Globus pallidus (tissue), 1 donor: ENCODE results near the gene LPCAT1.
"Not testable (repeated sequence)": the region's sequence is repeated elsewhere in the genome, so short reads cannot be mapped to it uniquely, and the experiment has no call there.

ENCODE experiments used
- DNase-seq: peaks from one replicate; pipeline ENCODE4 v3.0.0-alpha.2; 2015; ENCODE audit warnings: low spot score

LPCAT1 gene, protein sequence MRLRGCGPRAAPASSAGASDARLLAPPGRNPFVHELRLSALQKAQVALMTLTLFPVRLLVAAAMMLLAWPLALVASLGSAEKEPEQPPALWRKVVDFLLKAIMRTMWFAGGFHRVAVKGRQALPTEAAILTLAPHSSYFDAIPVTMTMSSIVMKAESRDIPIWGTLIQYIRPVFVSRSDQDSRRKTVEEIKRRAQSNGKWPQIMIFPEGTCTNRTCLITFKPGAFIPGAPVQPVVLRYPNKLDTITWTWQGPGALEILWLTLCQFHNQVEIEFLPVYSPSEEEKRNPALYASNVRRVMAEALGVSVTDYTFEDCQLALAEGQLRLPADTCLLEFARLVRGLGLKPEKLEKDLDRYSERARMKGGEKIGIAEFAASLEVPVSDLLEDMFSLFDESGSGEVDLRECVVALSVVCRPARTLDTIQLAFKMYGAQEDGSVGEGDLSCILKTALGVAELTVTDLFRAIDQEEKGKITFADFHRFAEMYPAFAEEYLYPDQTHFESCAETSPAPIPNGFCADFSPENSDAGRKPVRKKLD

DNA sequence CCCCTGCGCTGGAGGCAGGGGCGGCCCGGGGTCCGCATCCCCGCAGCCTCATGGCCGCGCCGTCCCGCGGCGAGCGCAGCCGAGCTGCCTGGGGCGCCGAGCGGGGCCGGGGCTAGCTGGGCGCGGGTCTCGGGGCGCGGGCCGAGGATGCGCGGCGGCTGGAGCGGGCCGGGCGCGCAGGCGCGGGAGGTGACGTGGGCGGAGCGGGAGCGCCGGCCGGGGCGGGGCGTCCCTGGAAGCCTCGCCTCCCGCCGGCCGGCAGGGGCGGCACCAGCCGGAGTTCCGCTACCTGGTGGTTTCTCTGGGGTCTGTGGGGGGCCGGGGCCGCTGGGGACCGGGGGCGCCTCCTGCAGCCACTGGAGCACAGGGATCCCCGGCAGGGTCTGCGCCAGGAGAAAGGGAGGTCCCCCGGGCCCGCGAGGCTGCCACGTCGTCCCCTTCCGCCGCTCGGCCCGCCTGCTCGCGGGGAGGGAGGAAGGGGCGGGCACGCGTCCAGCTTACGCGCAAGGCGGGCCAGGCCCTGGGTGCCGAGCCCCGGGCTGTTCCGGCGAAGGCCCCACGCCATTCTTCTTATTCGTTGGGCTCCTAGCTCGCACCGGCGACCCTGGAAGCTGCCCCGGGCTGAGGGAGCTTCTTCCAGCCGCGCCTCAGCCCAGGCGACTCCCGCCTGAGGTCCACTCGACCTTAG is at the start of gene LPCAT1:
Gene LPCAT1 (minus strand): TSS at position 168 of the 688 bp plus-strand sequence. CDS start 116 bp downstream, at position 52.
- peak; percentile 66 for DNase-seq

DNA sequence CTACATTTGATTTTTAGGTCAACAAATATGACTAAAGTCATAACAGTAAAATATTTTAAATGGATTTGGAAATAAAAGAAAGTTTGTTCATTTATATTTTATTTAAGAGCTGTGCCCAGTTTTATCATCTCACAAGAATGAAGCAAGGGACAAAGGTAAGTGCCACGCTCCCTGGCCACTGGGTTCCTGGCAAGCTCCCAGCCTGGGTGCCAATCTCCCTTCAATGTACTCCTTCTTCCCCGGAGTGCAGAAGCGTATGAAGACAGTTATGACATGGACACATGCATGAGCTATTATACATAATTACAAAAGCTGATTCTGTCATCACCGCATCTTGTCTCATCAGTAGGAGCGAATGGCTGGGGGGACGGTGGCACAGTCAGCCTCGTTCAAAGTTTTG is 48.1 kb upstream of the LPCAT1 start:
- not testable (repeated sequence) for DNase-seq

DNA sequence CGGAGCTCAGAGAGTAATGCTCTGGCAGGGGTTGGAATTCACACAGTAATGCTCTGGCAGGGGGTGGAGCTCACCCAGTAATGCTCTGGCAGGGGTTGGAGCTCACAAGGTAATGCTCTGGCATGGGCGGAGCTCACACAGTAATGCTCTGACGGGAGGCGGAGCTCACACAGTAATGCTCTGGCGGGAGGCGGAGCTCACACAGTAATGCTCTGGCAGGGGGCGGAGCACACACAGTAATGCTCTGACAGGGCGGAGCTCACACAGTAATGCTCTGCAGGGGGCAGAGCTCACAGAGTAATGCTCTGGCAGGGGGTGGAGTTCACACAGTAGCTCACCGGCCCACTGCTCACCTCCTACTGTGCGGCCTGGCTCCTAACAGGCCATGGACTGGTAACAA is 47.2 kb upstream of the LPCAT1 start:
- no peak for DNase-seq

DNA sequence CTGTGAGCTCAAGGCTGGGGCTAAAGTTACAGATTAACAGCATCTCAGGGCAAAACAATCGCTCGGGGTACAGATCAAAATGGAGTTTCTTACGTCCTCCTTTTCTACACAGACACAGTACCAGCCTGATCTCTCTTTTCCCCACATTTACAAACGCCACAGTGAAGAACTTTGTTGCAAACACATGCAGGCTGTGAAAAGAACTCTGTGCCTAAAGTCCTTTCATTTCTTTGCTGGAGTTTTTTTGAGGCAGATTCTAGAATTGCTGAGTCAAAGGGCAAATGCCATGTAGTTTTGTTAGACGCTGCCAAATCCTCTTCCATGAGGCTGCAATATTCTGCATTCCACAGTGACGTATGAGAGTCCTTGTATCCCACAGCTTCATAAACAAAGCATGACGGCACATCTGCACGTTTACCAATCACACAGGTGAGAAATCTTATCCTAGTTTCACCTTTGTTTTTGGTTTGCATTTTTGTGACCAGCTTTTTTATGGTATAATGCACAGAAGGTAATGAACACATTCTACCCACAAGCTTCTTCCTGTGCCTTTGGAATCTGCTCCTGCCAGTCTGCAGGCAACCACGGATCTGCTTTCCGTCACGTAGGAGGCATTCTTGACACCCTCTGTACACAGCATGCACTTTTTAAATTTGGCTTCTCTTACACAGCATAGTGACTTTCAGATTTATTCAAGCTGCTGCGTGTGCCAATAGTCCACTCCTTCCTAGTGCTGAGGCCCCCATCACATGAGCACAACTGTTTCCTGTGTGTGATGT is 44.6 kb upstream of the LPCAT1 start:
- DNase-seq = no peak

DNA sequence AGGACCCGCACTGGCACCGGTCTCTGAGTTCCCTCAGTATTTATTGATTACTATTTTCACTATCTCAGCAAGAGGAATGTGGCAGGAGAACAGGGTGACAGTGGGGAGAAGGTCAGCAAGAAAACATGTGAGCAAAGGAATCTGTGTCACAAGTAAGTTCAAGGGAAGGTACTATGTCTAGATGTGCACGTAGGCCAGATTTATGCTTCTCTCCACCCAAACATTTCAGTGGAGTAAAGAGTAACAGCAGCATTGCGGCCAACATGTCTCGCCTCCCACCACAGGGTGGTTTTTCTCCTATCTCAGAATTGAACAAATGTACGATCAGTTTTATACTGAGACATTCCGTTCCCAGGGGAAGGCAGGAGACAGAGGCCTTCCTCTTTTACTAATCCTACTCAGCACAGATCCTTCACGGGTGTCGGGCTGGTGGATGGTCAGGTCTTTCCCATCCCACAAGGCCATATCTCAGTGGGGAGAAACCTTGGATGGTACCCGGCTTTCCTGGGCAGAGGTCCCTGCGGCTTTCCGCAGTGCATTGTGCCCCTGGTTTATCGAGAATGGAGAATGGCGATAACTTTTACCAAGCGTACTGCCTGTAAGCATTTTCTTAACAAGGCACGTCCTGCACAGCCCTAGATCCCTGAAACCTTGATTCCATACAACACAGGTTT is 43.9 kb upstream of the LPCAT1 start:
- DNase-seq = not testable (repeated sequence)

DNA sequence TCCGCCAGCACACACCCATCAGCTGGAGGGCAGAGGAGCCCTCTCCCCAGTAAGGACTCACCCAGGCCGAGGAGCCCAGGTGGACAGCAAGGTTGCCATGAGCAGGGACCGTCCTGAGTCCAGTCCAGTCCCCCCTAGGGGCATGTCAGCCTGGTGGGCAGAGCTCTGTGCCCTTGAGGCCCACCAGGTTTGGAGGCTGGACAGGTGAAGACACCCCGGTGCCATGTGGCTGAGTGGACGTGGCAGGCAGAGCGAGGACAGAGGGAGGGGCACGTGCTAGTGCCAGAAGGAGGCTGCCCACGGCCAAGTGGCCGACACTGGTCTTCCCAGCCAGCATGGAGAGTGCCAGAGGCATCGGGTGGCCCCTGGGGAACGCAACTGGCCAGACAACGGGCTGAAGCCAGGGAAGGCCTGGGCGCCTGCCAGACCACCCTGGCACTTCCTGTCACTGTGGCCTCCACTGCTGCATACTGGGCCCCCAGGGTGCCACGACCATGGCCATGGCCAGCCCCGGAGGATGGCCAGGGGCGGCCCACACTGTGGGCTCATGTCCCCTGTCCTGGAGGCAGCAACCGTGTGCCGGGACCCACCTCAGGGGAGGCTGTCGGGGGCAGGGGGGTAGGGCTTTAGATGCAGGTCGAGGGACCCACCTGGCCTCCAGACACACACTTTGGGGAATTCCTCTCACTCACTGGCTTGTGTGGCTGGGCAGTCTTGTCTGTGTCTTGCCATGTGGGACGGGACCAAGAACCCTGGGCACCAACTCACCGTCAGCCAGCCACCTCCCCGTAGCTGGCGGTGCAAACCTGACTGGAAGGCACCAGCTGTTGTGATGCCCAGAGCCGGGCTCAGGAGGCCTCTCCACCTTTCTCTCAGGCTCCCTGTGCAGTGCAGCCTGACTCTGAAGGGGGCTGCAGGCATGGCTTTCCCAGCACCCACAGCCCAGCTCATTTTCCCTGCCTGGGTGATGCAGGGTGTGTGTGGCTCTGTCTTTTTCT is 42.3 kb upstream of the LPCAT1 start:
- no peak for DNase-seq

DNA sequence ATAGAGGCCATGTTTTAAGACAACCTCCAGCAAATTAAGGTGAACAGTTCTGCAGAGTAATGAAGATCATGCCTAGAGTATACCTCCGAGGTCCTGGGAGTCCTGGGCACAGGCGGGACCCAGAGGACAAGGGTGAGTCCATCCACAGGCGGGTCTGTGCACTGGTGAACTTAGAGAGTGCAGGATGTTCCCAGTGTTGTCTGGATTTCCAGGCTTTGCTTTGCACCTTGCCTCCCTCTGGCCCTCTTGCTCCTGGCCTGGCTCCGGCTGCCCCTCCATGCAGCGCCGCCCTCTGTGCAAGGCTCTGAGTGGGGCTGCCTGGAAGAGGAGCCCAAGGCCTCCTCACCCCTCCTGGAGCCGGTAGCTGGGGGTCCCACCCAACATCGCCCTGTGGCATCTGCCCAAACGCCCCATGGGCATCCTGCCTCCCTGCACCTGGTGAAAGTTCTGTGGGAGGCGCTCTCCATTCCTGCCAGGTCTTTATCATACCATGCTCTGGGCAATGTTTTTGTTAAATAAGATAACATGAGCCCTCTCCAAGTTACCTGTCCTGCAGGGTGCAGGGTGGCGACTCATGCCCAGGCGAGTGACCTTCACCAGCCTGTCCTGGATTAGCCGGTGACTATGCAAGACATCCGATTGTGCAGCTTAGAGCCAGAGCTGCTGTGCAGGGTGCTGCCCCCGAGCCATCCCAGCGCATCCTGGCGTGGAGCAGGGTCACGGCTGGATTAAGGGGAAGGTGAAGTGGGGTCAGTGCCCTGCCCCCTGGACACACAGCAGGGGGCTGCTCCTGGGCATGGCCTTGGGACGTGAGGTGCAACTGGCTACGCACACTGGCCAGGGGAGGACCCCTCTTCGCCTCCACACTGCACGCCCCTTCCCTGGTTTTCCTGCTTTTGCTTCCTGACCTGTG is 41.3 kb upstream of the LPCAT1 start:
- no peak for DNase-seq

DNA sequence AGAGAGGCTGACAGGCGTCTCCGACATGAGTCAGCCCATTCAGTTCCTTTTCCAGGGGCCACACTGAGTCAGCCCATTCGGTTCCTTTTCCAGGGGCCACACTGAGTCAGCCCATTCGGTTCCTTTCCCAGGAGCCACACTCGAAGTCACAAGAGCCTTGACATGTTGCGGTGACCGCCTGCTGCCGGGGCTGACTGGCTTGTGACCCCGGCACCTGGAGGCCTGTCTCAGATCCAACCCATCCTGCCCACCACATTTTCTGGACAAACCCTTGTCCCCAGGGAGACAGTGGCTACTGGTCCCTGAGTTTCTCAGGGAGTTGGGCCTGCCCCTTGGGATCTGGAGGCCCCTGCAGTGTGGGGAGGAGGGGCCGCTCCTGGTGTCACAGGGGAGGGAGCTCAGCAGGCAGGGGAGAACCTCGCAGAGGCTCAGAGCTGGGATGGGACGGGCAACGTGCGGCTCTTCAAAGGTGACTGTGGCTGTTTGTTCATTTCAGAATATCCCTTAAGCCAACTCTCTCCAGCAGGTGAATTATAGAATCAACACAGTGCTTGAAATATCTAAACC is 40.5 kb upstream of the LPCAT1 start:
- no peak for DNase-seq

DNA sequence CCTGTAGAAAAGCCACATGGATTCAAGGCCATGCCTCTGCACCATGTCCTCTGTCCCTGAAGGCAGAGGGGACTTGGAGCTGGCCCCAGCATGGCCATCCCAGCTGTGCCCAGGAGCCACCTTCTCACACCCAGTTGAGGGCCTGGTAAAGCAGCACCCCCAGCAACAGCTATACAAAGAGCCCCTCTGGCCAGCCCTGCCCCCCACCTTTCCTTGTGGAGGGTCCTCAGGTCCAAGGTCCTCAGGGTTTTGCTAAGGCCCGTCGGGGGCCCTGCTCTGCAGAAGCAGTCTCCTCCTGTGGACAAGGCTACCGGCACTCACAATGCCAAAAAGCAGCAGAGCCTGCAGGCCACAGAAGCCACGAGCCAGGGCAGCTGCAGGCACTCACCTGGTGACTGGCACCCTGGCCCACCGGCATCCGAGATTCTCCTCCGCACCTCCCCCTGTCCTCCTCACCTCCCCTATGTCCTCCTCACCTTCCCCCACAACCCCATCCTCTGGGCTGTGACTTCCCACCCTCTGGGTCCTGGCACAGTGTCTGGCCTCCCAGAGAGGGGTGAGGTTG is 39.9 kb upstream of the LPCAT1 start:
- no peak for DNase-seq

DNA sequence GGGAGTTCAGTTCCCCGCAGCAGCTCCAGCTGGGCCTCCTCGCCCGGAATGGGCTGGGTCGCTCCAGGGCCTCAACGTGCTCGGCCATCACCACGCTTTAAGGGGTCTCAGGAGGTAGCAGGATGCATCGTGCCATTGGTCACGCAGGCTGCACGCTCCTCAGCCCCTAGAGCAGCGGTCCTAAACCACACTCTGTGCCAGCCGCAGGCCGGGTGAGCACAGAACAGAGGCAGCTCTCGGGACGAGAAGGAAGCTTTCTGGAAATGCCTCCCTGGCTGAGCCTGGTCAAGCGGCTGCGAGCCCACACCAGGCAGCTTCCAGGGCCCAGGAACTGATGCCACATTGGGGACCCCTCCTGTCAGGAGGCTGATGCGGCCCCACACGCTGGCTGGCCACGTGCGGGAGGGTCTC is 39.3 kb upstream of the LPCAT1 start:
- DNase-seq = no peak

DNA sequence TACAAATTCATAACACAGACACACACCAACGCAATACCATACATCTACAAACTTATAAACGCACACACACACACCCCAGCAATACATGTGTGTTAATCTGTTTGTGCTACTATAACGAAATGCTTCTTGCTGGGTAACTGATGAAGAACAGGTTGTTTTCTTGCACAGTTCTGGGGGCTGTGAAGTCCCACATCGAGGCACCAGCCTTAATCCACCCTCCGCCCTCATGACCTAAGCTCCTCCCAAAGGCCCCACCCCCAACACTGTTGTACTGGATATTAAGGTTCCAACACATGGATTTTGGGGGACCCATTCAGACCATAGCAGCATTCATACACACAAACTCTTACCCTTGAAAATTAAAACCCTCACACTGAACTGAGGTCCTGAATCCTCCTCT is 38.8 kb upstream of the LPCAT1 start:
- DNase-seq = no peak

DNA sequence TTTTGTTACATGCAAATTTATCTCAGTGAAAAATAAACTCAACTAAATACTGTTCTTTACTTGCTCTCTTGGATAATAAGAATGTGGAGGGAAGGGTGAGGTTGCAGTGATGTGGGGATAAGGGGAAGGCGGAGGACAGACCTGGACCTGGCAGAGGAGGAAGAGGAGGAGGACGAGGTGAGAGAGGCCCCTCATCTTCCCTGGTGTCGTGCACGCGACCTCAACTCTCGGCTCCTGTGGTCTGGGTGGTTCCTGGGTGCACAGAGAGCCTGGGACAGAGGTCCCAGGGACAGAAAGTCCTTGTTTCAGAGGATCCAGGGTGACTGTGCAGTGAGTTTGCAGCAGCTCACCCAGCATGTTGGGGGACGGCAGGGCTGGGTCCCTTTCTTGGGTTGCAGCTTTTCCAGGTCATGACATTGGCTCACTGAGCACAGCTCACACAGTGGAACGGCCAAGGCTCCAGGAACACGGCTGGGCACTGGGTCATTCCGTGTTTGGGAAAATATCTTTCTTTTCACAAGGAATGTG is 37.7 kb upstream of the LPCAT1 start:
- no peak for DNase-seq

DNA sequence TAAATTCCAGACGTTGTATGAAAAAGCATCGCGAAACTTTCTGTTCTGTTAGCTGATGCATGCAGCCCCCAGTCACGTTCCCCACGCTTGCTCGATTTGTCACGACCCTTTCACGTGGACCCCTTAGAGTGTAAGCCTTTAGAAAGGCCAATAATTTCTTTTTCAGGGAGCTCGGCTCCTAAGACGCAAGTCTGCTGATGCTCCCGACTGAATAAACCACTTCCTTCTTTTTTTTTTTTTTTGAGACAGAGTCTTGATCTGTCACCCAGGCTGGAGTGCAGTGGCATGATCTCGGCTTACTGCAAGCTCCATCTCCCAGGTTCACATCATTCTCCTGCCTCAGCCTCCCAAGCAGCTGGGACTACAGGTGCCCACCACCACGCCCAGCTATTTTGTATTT is 36.7 kb upstream of the LPCAT1 start:
- DNase-seq = not testable (repeated sequence)

DNA sequence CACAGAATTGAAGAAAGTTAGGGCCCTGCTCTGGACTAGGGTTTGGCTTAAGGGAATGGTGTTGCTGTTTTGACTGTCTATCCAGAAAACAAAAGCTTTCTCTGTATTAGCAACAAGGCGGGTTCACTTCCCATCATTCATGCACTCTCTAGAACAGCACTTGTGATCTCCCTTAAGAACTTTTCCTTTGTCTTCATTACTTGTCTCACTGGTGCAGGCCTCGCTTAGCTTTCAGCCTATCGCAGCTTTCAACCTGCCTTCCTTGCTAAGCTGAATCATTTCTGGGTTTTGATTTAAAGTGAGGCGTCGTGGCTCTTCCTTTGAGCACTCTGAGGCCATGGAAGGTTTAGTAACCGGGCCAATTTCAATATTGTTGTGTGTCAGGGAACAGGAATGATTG is 35.2 kb upstream of the LPCAT1 start:
- DNase-seq = no peak

DNA sequence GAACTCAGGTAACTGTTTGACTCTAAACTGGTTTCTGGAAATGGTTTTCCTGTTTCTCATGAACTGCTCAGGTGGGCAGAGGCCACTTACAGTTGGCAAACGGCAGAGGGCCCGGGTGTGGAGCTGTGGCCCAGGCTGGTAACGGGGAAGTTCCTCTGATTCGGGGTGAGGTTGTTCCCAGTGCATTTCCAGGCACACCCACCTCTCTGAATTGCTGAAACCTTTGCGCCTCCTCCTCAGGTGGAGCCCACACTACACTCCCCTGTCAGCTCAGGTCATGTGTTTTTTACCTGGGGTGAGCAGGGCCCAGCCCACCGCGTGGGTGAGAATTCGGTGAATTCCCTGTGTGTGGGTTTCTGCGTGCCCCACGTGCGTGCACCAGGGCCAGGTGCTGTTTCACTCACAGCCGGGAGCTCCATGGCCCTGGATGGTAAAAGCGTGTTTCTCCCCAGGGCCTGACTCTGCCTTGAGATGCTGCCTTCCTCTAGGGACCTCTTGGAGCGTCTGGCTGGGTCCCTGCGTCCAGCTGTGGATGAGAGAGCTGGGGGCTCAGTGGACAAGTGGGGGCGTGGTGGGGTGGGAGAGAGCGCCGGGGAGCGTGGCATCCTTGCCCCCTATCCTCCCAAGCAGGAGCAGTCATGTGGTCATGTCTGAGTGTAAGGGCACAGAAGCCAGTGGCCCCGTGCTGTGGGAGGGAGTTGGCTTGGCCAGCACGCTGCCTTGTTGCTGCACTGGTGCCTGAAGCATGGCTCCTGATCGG is 33.5 kb upstream of the LPCAT1 start:
- no peak for DNase-seq

DNA sequence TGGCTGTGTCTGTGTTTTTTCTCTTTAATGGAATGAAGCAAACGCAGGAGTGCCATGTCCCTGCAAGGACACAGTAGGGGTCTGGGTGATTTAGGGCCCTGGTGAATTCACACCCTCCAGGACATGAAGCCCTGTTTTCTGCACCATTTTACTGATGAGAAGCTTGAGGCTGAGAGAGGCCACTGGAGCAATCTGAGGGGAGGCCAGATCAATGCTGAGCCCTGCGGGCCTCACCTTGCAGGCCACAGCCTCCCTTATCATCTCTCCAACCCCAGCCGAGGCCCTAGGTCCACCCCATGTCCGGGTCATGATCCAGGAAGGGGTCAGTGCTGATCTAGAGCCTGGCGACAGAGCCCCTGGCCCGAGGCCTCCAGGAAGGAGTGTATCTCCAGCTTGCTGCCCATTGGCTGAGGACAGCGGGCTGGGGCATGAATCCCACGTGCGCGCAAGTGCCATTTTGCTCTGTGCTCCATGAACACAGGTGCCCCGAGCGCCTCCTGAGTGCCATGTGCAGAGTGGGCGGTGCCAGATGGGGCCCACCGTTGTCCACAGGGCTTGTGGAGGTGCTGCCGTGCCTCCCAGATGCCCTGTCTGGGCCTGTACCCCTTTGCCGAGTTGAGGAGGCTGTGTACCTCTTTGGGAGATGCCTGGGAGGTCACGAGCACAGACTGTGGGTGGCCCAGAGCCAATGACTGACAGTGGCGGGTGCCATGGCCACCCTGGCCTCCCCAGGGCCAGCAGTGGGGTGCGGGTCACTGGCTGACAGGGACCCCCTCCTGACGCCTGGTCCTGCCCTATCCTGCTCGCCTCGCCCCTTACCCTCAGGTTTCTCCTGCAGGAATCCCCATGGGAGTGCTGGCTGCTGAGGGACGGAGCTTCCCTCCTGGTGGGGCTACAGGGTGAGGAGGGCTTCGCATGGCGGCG is 32.3 kb upstream of the LPCAT1 start:
- no peak for DNase-seq
